ENCODE data around the gene WDFY2.

- TF ChIP-seq CTCF (IDR thresholded peaks at IDR 0.05) (no peak), POLR2A (IDR thresholded peaks at IDR 0.05) (no peak)
These were observed 195.8 kb downstream of the WDFY2 start for GRCh38 chr13:51780099-51780498.
